Ovary (tissue), 3 donors: ENCODE data around the gene PNPLA1.

Source experiments
- CTCF ChIP-seq, 3 donors: fragments of 450-650 bp in 2 of 3; fragments of 200-600 bp in 1 of 3; IDR thresholded peaks; one replicate each; pipeline versions ENCODE4 v1.5.1 to v1.8.0; 2016 to 2022; ENCODE audit warnings: antibody characterized with exemption in 3 of 3, mild to moderate bottlenecking in 1 of 3
- EP300 ChIP-seq: sonication (generic); formaldehyde crosslinking; IDR thresholded peaks from one replicate; pipeline ENCODE4 v1.6.1; 2017; ENCODE audit warnings: antibody characterized with exemption
- POLR2A ChIP-seq: fragments of 450-650 bp; IDR thresholded peaks from one replicate; pipeline ENCODE4 v1.6.1; 2017; ENCODE audit warnings: antibody characterized with exemption, mild to moderate bottlenecking, moderate library complexity
- donor health status: DM: no; HTN: no; CAD: no.

DNA sequence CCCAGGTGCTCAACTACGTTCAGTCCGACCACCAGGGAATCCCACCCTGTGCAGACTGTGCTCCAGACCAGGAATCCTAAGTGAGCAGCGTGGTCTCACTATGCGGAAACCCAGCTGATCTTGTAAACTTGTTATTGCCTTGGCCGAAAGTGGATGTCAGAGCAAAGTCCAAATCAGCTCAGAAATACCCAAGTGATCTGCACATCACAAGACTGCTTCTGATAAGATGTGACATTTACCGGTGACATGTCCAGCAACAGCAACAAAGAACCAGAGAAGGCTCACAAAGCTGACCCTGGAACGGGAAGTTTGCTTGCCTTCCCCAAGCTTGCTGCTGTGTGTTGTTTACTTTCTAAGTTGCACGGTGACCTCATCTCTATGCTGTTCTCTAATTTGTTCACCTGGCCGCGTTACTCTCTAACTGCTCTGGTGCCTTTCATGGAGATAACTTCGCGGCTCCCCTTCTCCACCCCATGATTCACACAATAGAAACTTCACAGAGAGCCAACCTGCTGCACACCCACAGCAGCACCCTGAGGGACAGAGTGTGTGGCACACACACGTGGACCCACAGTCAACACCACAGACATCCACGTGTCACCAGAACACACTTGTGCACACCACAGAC lies 65.1 kb downstream of the PNPLA1 start:
- no peak for TF ChIP-seq EP300
- no peak for TF ChIP-seq CTCF (IDR thresholded peaks at IDR 0.05)
- TF ChIP-seq POLR2A = no peak
